Right ventricle myocardium superior (tissue), 1 donor: Measurements from ENCODE around the gene FCMR. TPM values are rescaled to one million over a fixed set of nuclear protein-coding genes. Genes with fewer than 3 reads are reported as not detected.

Experiments used
- ATAC-seq: fragments of 200-7000 bp; cut with Tn5 transposase; one replicate; pipeline ENCODE4 v1.9.1; 2020; ENCODE audit warnings: mild to moderate bottlenecking; ENCODE audit not compliant: poor library complexity
- DNase-seq: peaks from one replicate; pipeline ENCODE4 v3.0.0-alpha.2; 2020
- intact Hi-C: fragments of 100-400 bp; cut with DNase I; formaldehyde crosslinking; loops from one replicate; pipeline ENCODE4 v1.11.2; 2022
- total RNA-seq: library from RNA; stranded (reverse); fragmentation: NEBNext Ultra II Directional; extraction: Animal tissue kit (Norgen Biotek cat#: 25700); gene quantifications from one replicate; pipeline ENCODE4 v1.2.1, GENCODE V29; 2021
- donor health status: DM: no; HTN: yes; CAD: no; lungs with severe emphysema.

Gene FCMR
- total RNA-seq, 1 donor from 2014 or later: 3.2 TPM

- intact Hi-C loops: no loop called here
- ATAC-seq (peak; percentile 12), DNase-seq (peak; percentile 41)
Measured at GRCh38 chr1:206890125-206891060, 31.3 kb downstream of the FCMR start.

DNA sequence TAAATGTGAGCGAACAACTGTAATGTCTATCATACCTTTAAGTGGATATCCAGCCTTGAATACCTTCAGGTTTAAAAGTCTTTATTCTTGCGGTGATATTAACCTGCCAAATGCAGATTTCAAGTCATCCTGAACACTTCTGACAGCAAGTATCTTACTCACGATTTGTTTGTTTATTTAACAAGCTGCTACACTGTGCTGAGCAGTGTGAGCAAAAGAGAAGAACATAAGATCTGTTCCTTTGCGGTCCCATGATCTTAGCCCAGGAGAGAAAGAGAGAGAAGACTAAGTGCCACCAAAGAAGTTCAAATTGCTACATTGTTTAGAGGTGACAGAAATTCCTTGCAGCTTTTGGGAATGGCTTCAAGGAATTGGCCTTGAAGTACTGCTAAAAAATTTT is 34.0 kb downstream of the FCMR start:
- ATAC-seq: no peak
- DNase-seq: no peak
- intact Hi-C loops: no loop called here

- no peak for ATAC-seq
- intact Hi-C loops: no loop called here
- DNase-seq: no peak
Measured at GRCh38 chr1:206886831-206887230, 34.9 kb downstream of the FCMR start.

GRCh38 chr1:206885341-206886060 is 36.2 kb downstream of the FCMR start:
- intact Hi-C loops: no loop called here
- ATAC-seq (no peak), DNase-seq (no peak)

GRCh38 chr1:206883876-206884275 is 37.9 kb downstream of the FCMR start:
- DNase-seq (no peak), ATAC-seq (no peak)
- intact Hi-C loops: no loop called here

DNA sequence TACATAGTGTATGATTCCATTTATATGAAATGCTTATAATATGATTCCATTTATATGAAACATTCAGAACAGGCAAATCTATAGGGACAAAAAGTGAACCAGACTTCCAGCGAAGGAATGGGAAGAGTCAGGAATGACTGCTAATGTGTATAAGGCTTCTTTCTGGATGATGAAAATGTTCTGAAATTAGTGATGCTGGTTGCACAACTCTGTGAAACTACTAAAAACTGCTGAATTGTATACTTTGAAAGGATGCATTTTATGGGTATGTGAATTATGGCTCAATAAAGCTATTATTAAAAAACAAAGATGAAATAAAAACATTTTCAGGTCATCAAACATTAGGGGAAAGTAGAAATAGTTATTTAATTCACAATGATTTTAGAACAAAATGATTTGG is 38.6 kb downstream of the FCMR start:
- intact Hi-C loops: no loop called here
- DNase-seq: no peak
- ATAC-seq: no peak

DNA sequence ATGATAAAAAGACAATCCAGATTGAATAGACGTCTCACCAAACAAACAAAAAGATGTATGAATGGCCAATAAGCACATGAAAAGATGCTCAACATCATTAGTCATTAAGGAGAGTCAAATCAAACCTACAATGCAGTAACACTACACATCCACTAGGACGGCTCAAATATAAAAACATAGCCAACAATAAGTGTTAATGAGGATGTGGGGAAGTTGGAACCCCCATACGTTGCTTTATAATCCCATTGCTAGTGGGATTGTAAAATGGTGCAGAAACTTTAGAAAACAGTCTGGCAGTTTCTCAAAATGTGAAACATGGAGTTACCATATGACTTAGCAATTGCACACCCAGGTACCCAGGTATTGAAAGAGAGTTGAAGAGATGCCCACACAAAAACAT is 39.2 kb downstream of the FCMR start:
- intact Hi-C loops: no loop called here
- DNase-seq: no peak
- no peak for ATAC-seq

- no peak for ATAC-seq
- DNase-seq: no peak
- intact Hi-C loops: no loop called here
Measured at GRCh38 chr1:206880314-206880713, 41.4 kb downstream of the FCMR start.

DNA sequence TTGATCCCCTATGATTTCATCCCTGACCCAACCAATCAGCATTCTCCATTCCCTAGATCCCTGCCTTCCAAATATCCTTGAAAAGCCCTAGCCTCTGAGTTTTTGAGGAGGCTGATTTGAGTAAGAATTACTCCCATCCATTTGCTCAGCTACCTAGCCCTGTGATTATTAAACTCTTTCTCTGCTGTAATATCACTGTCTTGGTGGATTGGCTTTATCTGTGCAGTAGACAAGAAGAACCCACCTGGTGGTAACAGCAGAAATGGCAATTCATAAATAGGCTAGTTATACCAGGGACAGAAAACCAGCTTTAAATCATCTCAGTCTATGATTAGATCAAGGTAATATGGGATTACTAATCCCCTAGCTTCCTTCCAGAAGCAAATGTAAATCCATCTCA is 43.3 kb downstream of the FCMR start:
- intact Hi-C loops: no loop called here
- DNase-seq (no peak), ATAC-seq (no peak)

- DNase-seq (no peak), ATAC-seq (no peak)
- intact Hi-C loops: no loop called here
Measured at GRCh38 chr1:206875752-206876377, 45.9 kb downstream of the FCMR start.

DNA sequence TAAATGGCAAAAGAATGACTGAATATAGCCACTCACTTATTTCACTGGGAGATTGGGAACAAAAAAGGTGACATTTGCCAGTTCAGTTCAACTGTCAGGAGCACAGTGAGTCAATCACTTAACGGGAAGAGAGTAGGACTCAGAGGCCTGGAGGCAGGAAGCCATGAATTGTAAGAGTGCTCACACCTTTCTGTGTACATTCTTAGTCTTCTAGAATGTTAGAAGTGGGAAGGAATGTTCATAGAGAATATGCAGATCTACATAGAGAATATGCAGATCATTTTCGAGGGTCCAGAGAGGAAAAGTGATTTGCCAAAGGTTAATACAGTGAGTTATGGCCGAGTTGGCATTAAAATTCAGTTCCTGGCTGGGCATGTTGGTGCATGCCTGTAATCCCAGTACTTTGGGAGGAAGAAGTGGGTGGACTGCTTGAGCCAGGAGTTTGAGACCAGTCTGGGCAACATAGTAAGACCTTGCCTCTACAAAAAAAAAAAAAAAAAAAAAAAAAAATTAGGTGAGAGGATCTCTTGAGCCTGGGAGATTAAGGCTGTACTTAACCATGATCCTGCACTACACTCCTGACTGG is 48.0 kb downstream of the FCMR start:
- no peak for ATAC-seq
- intact Hi-C loops: no loop called here
- DNase-seq: no peak

DNA sequence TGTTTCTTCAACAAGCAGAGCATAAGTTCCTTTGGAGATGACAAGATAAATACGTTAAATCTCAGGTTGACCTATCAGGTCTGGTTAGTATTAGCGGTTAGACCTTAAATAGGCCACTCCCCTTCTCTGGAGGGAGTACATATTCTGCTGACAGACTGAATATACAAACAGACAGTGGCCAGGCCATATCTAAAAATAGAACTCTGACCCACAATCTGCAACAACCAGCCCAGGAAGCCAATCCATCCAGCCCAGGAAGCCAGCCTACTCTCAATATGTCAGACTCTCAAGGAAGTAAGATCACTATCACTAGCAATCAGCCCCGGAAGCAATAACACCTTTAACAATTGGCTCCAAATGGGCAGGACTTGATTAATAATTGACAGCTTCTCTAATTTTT is 49.6 kb downstream of the FCMR start:
- peak; percentile 87 for ATAC-seq
- intact Hi-C loops: no loop called here
- DNase-seq: no peak

GRCh38 chr1:206868264-206868663 is 53.5 kb downstream of the FCMR start:
- ATAC-seq: no peak
- intact Hi-C loops: loop anchor here (5.0 kb wide), 1 partner anchor 44 kb away; no protein-coding TSS in a partner anchor

GRCh38 chr1:206867716-206868115 is 54.0 kb downstream of the FCMR start:
- no peak for DNase-seq
- no peak for ATAC-seq
- intact Hi-C loops: loop anchor here (5.0 kb wide), 1 partner anchor 45 kb away; no protein-coding TSS in a partner anchor

More at GRCh38 chr1:206868264-206868663, 53.5 kb downstream of the FCMR start:
- DNase-seq: no peak

- no peak for DNase-seq
- intact Hi-C loops: loop anchor here (5.0 kb wide), 1 partner anchor 45 kb away; no protein-coding TSS in a partner anchor
- no peak for ATAC-seq
Measured at GRCh38 chr1:206867239-206867638, 54.5 kb downstream of the FCMR start.

DNA sequence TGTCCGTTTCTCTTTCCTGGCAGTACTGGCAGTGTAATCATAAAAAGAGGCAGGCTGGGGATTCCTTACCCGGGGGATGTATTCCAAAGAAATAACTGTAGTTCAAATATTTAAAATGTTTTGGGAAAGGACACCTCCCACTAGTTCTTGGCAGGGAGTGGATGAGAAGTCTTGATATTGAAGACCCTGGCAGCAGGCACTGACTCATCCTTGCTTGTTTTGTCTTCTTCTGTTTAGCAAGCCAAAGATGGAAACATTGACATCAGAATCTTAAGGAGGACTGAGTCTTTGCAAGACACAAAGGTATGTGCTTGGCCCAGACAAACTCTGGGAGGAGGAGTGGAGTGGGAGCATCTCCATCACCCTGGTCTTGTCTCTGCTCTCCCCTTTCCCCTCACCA is 55.7 kb downstream of the FCMR start:
- DNase-seq: no peak
- ATAC-seq: no peak
- intact Hi-C loops: loop anchor here (5.0 kb wide), 1 partner anchor 46 kb away; no protein-coding TSS in a partner anchor

DNA sequence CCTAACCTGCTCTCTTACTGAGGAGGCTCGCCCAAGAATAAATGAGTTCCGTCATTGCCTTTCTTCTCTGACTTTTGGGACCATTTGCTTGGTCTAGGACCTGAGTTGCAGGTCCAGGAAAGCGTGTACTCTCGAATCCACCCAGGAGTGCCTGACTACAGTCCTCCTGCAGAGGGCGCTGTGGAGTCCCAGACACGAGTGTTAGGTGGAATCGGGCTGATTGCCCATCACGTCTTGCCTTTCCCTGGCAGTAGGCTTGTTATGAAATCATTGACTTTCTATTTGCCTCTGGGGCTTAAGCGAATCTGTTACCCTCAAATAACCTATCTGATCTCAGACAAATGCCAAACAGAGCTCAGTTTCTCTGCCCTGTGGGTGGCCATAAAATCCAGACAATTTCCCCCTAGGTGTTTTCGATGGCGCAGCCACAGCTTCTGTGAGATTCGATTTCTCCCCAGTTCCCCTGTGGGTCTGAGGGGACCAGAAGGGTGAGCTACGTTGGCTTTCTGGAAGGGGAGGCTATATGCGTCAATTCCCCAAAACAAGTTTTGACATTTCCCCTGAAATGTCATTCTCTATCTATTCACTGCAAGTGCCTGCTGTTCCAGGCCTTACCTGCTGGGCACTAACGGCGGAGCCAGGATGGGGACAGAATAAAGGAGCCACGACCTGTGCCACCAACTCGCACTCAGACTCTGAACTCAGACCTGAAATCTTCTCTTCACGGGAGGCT is 56.6 kb downstream of the FCMR start, which contains the start of gene IL20:
Gene IL20 (plus strand): TSS at position 685 of the 733 bp plus-strand sequence. CDS start 230 bp downstream, outside the sequence.
- ATAC-seq (peak; percentile 89), DNase-seq (peak; percentile 84)
- intact Hi-C loops: loop anchor here (5.0 kb wide), 1 partner anchor 47 kb away; no protein-coding TSS in a partner anchor

GRCh38 chr1:206863266-206863665 is 58.5 kb downstream of the FCMR start:
- DNase-seq (no peak), ATAC-seq (no peak)
- intact Hi-C loops: no loop called here
